ENCODE data around the gene SHISA5. TPM values are rescaled to one million over a fixed set of nuclear protein-coding genes. Genes with fewer than 3 reads are reported as not detected.

Gene SHISA5
- total RNA-seq, 1 donor from 2014 or later: 283 TPM

DNA sequence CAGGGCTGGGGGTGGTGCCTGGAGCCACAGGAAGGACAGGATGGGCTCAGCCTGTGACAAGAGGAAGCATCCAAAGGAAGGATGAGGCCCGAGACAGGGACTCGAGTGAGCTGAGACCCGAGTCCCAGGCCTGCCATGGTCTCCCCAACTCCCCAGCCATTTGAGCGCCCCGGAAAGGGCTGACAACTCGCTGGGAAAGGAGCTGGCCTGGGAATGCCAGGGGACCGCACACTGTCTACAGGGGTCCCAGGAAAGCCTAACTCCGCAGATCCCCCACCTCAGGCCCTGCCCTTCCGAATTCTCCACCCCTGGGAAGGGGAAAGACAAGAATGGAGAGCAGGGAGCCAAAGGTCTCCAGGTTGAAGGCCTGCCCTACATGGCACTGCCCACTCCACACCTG lies 21.0 kb upstream of the SHISA5 start:
- TF ChIP-seq, protein P1, sequence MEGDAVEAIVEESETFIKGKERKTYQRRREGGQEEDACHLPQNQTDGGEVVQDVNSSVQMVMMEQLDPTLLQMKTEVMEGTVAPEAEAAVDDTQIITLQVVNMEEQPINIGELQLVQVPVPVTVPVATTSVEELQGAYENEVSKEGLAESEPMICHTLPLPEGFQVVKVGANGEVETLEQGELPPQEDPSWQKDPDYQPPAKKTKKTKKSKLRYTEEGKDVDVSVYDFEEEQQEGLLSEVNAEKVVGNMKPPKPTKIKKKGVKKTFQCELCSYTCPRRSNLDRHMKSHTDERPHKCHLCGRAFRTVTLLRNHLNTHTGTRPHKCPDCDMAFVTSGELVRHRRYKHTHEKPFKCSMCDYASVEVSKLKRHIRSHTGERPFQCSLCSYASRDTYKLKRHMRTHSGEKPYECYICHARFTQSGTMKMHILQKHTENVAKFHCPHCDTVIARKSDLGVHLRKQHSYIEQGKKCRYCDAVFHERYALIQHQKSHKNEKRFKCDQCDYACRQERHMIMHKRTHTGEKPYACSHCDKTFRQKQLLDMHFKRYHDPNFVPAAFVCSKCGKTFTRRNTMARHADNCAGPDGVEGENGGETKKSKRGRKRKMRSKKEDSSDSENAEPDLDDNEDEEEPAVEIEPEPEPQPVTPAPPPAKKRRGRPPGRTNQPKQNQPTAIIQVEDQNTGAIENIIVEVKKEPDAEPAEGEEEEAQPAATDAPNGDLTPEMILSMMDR (IDR thresholded peaks at IDR 0.05; ENCODE audit: unreplicated experiment): no peak
- no peak for DNase-seq (ENCODE audit: low spot score)
- H3K4me1 Mint-ChIP-seq (ENCODE audit: unreplicated experiment): peaks cover 9% of the 10 kb centered on the region
- peaks cover 13% of the 10 kb centered on the region for H3K36me3 Mint-ChIP-seq (ENCODE audit: low read depth, unreplicated experiment)
- H3K9me3 Mint-ChIP-seq (ENCODE audit: unreplicated experiment): no peaks in the 10 kb centered on the region
- peak overlapping the region; percentile 42 for H3K4me3 Mint-ChIP-seq (ENCODE audit: unreplicated experiment)
- H3K27ac Mint-ChIP-seq (ENCODE audit: unreplicated experiment): peak overlapping the region; percentile 72
- peaks cover 4% of the 10 kb centered on the region for H3K27me3 Mint-ChIP-seq (ENCODE audit: unreplicated experiment)

DNA sequence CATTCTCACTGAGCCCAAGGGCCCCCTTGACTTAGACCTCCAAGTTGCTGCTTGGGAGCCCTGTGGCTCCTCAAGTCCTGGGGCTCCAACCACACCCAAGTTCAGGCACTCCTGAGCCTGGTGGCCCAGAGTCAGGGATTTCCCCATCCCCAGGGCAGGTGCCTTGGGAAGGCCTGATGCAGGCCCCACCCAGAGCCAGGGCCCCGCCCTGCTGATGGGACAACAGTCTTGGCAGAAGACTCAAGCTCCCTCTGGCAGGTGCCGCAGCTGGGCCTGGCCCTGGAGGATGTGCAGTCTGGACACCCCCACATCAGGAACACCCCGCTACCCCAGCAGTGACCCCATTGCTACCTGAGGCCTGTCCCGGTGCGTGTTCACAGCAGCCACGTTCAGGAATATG lies 17.7 kb upstream of the SHISA5 start:
- TF ChIP-seq, protein P1 (IDR thresholded peaks at IDR 0.05; ENCODE audit: unreplicated experiment): no peak
- H3K4me3 Mint-ChIP-seq (ENCODE audit: unreplicated experiment): no peak overlapping the region
- peaks cover 5% of the 10 kb centered on the region for H3K36me3 Mint-ChIP-seq (ENCODE audit: low read depth, unreplicated experiment)
- no peak for DNase-seq (ENCODE audit: low spot score)
- H3K9me3 Mint-ChIP-seq (ENCODE audit: unreplicated experiment): no peaks in the 10 kb centered on the region
- peaks cover 9% of the 10 kb centered on the region for H3K4me1 Mint-ChIP-seq (ENCODE audit: unreplicated experiment)
- H3K27me3 Mint-ChIP-seq (ENCODE audit: unreplicated experiment): peaks cover 11% of the 10 kb centered on the region
- no peak overlapping the region for H3K27ac Mint-ChIP-seq (ENCODE audit: unreplicated experiment)

DNA sequence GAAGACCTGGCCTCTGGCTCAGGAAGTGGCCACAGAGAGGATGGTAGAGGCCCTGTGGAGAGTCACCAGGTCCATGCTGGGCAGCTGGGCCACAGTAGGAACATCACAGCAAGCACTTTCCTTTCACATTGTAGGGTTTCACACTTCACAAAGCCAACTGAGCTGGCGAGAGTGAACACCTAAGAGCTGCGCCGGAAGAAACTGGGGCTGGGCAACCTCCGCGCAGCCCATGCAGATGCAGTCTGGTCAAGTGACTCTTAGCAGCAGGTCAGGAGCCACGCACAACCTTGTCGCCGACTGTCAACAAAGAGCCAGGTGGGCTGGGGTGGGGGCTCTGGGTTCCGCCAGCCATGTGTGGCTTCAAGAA lies 15.3 kb upstream of the SHISA5 start:
- peaks cover 11% of the 10 kb centered on the region for H3K27me3 Mint-ChIP-seq (ENCODE audit: unreplicated experiment)
- H3K9me3 Mint-ChIP-seq (ENCODE audit: unreplicated experiment): no peaks in the 10 kb centered on the region
- peaks cover 2% of the 10 kb centered on the region for H3K4me1 Mint-ChIP-seq (ENCODE audit: unreplicated experiment)
- no peak for DNase-seq (ENCODE audit: low spot score)
- no peak overlapping the region for H3K27ac Mint-ChIP-seq (ENCODE audit: unreplicated experiment)
- TF ChIP-seq, protein P1 (IDR thresholded peaks at IDR 0.05; ENCODE audit: unreplicated experiment): no peak
- H3K36me3 Mint-ChIP-seq (ENCODE audit: low read depth, unreplicated experiment): peaks cover under 1% of the 10 kb centered on the region
- H3K4me3 Mint-ChIP-seq (ENCODE audit: unreplicated experiment): no peak overlapping the region

DNA sequence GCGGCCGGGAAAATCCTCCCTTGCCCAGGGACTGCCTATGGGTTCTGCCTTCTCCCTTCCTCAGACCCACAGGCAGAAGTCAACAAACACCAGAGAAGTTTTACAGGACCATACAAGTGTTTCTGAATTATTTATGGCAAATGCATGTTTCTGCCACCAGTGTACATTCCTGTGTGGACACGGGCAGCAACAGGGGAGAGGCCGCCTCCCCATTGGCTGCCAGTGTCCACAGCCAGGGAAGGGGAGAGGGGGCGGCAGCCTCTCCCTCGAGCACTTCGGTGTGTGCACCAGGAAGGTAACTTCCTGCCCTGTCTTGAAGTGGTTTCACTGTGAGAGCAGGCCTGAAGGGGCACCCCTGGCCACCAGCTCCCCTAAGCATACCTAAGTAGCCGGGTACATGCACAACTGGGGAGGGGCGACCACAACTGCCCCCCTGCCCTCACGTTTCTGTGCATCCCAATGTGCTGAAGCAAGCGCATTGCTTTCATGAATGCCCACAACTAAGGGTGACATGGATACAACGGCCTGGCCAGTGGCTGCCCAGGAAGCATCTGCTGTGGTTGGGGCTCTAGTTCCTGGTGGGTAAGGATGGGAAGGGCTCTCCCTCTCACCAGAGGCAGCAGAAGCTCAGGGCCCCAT lies 14.8 kb upstream of the SHISA5 start:
- H3K4me3 Mint-ChIP-seq (ENCODE audit: unreplicated experiment): no peak overlapping the region
- TF ChIP-seq, protein P1 (IDR thresholded peaks at IDR 0.05; ENCODE audit: unreplicated experiment): no peak
- no peaks in the 10 kb centered on the region for H3K36me3 Mint-ChIP-seq (ENCODE audit: low read depth, unreplicated experiment)
- no peaks in the 10 kb centered on the region for H3K9me3 Mint-ChIP-seq (ENCODE audit: unreplicated experiment)
- H3K4me1 Mint-ChIP-seq (ENCODE audit: unreplicated experiment): no peaks in the 10 kb centered on the region
- DNase-seq (ENCODE audit: low spot score): no peak
- H3K27me3 Mint-ChIP-seq (ENCODE audit: unreplicated experiment): peaks cover 11% of the 10 kb centered on the region
- no peak overlapping the region for H3K27ac Mint-ChIP-seq (ENCODE audit: unreplicated experiment)

DNA sequence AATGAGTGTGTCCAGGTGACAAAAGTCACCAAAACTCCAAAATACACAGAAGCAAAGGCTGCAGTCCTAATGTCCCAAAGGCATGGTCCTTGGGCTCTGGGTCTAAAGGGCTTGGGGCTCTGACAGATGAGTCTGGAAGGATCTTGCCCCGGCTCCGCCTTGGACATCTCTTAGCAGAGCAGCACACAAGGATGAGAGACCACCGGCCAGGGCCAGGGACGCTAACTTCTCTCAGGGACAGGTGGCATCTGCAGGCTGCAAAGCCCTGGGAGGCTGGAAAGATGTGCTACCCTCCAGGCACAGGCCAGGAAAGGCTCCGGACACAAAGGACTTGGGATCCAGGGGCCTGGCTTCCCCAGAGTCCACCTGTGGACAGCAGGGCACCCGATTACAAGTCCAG lies 14.1 kb upstream of the SHISA5 start:
- Mint-ChIP-seq H3K27ac (ENCODE audit: unreplicated experiment) (no peak overlapping the region), H3K36me3 (ENCODE audit: low read depth, unreplicated experiment) (no peaks in the 10 kb centered on the region), H3K9me3 (ENCODE audit: unreplicated experiment) (no peaks in the 10 kb centered on the region), H3K4me1 (ENCODE audit: unreplicated experiment) (no peaks in the 10 kb centered on the region), H3K27me3 (ENCODE audit: unreplicated experiment) (peaks cover 10% of the 10 kb centered on the region), H3K4me3 (ENCODE audit: unreplicated experiment) (no peak overlapping the region)
- no peak for DNase-seq (ENCODE audit: low spot score)
- TF ChIP-seq, protein P1 (IDR thresholded peaks at IDR 0.05; ENCODE audit: unreplicated experiment): no peak

Measured in endothelial cell (in vitro differentiated cells).